K562 (cell line): ENCODE measurements around the gene BRME1. TPM values are rescaled to one million over a fixed set of nuclear protein-coding genes. Genes with fewer than 3 reads are reported as not detected.

Experiments
- CHD1 ChIP-seq: fragments of 200-600 bp; sonication (generic); IDR thresholded peaks from one replicate; pipeline ENCODE4 v1.6.1; 2012; ENCODE audit warnings: mild to moderate bottlenecking, moderate library complexity, low read length, inconsistent platforms
- EHMT2 ChIP-seq: fragments of 450-650 bp; IDR thresholded peaks from 2 replicates; pipeline ENCODE4 v1.6.1; 2018; ENCODE audit warnings: antibody characterized with exemption
- EP300 ChIP-seq: IDR thresholded peaks from 2 replicates; pipeline ENCODE4 v1.6.1; 2012; ENCODE audit warnings: low read length, improper control_type of control experiment
- FOXA3 ChIP-seq, 2 experiments: fragments of 450-650 bp in 1 of 2; sonication (generic) in 1 of 2; formaldehyde crosslinking; IDR thresholded peaks in 1 of 2; conservative IDR thresholded peaks in 1 of 2; 2 replicates each; pipeline versions ENCODE4 v1.4.0 to v1.8.0; 2020 to 2022; ENCODE audit warnings: mild to moderate bottlenecking in 2 of 2, missing genetic modification reagents in 1 of 2
- FOXJ3 ChIP-seq: sonication (generic); formaldehyde crosslinking; IDR thresholded peaks from 2 replicates; pipeline ENCODE4 v1.4.0; 2020; ENCODE audit warnings: mild to moderate bottlenecking, missing genetic modification reagents
- GABPB1 ChIP-seq: sonication (generic); formaldehyde crosslinking; IDR thresholded peaks from 2 replicates; pipeline ENCODE4 v1.8.0; 2022; ENCODE audit warnings: mild to moderate bottlenecking, missing genetic modification reagents
- HMGN3 ChIP-seq: IDR thresholded peaks from 2 replicates; pipeline ENCODE4 v1.6.1; 2011; ENCODE audit warnings: borderline replicate concordance, low read depth, mild to moderate bottlenecking, mixed read lengths, low read length; ENCODE audit not compliant: insufficient read length; ENCODE audit errors: extremely low read depth
- KLF13 ChIP-seq: fragments of 450-650 bp; IDR thresholded peaks from 2 replicates; pipeline ENCODE4 v1.6.1; 2016; ENCODE audit warnings: missing genetic modification characterization, low read depth, mild to moderate bottlenecking, missing compliant biosample characterization, moderate library complexity, borderline replicate concordance
- MNT ChIP-seq, 2 experiments: fragments of 450-650 bp; conservative IDR thresholded peaks; 2 replicates each; pipeline ENCODE4 v1.6.1; 2017; ENCODE audit warnings: mild to moderate bottlenecking in 2 of 2, moderate library complexity in 2 of 2
- NR2C2 ChIP-seq, 2 experiments: fragments of 200-800 bp in 1 of 2; sonication (Bioruptor generic) in 1 of 2; sonication (generic) in 1 of 2; formaldehyde crosslinking in 1 of 2; IDR thresholded peaks; 2 replicates each; pipeline versions ENCODE4 v1.6.1 to v1.8.0; 2016 to 2022; ENCODE audit warnings: mild to moderate bottlenecking in 1 of 2, missing compliant biosample characterization in 1 of 2, missing genetic modification characterization in 1 of 2, missing genetic modification reagents in 1 of 2
- NR3C1 ChIP-seq: sonication (generic); formaldehyde crosslinking; IDR thresholded peaks from 2 replicates; pipeline ENCODE4 v1.8.1; 2022; ENCODE audit warnings: missing genetic modification reagents
- SUPT5H ChIP-seq: fragments of 450-650 bp; IDR thresholded peaks from 2 replicates; pipeline ENCODE4 v1.6.1; 2016
- TAF1 ChIP-seq: IDR thresholded peaks from 2 replicates; pipeline ENCODE4 v1.6.1; 2011; ENCODE audit warnings: mild to moderate bottlenecking, low read length, moderate library complexity; ENCODE audit not compliant: insufficient read depth, control insufficient read depth, severe bottlenecking; ENCODE audit errors: extremely low read depth
- YY1 ChIP-seq, 3 experiments: IDR thresholded peaks; 2 replicates each; pipeline ENCODE4 v1.6.1; 2011; ENCODE audit warnings: low read length in 2 of 3, mild to moderate bottlenecking in 2 of 3, moderate library complexity in 2 of 3, borderline replicate concordance in 1 of 3, control low read depth in 1 of 3, low read depth in 1 of 3; ENCODE audit not compliant: insufficient read depth in 3 of 3, insufficient replicate concordance in 2 of 3, control insufficient read depth in 1 of 3, insufficient read length in 1 of 3; ENCODE audit errors: extremely low read depth in 1 of 3
- ZNF384 ChIP-seq: IDR thresholded peaks from 2 replicates; pipeline ENCODE4 v1.6.1; 2012; ENCODE audit warnings: low read depth, low read length, improper control_type of control experiment
- ZNF696 ChIP-seq: fragments of 250-450 bp; sonication (Bioruptor Pico); conservative IDR thresholded peaks from 2 replicates; pipeline ENCODE4 v1.4.0; 2020; ENCODE audit warnings: mild to moderate bottlenecking, moderate library complexity
- ZNF76 ChIP-seq: fragments of 250-450 bp; sonication (Bioruptor Pico); IDR thresholded peaks from 2 replicates; pipeline ENCODE4 v1.4.0; 2020; ENCODE audit warnings: mild to moderate bottlenecking, moderate library complexity, borderline replicate concordance
- polyA plus RNA-seq, 8 experiments: library from polyadenylated mRNA; depleted of rRNA in 4 of 8; stranded (reverse) in 5 of 8; unstranded in 3 of 8; fragments of >200 nt; fragmentation: Nextera tagmentation in 2 of 8; fragmentation: Illumina TruSeq in 1 of 8; extraction: Ambion mirVana in 2 of 8; extraction: Trizol in 1 of 8; gene quantifications; 2 replicates each; pipeline versions ENCODE4 v1.2.1 to v1.2.3, GENCODE V29; 2011 to 2014; ENCODE audit warnings: inconsistent platforms in 1 of 8, missing spikeins in 1 of 8
- total RNA-seq, 7 experiments: library from RNA; depleted of rRNA in 6 of 7; stranded (reverse); fragments of >200 nt in 6 of 7; fragmentation: Illumina TruSeq in 2 of 7; extraction: Trizol in 2 of 7; gene quantifications; 2 replicates each; pipeline versions ENCODE4 v1.2.1 to v1.2.3, GENCODE V29; 2011 to 2021; ENCODE audit warnings: low replicate concordance in 1 of 7
- TF ChIP-seq, protein P1 (sequence below): sonication (generic); formaldehyde crosslinking; IDR thresholded peaks from 2 replicates; pipeline ENCODE4 v1.8.0; 2022; ENCODE audit warnings: mild to moderate bottlenecking, missing genetic modification reagents, borderline replicate concordance
- TF ChIP-seq, protein P2 (sequence below): fragments of 450-650 bp; IDR thresholded peaks from 2 replicates; pipeline ENCODE4 v1.7.1; 2018; ENCODE audit warnings: mild to moderate bottlenecking, low read depth; ENCODE audit not compliant: partially characterized antibody

BRME1 gene
- total and polyA plus RNA-seq, 9 of the 15 experiments (the other 6 are each of a cell fraction or from before 2014, with no cell fraction given) = 0.75 to 6.1 (median 3.6) TPM

DNA sequence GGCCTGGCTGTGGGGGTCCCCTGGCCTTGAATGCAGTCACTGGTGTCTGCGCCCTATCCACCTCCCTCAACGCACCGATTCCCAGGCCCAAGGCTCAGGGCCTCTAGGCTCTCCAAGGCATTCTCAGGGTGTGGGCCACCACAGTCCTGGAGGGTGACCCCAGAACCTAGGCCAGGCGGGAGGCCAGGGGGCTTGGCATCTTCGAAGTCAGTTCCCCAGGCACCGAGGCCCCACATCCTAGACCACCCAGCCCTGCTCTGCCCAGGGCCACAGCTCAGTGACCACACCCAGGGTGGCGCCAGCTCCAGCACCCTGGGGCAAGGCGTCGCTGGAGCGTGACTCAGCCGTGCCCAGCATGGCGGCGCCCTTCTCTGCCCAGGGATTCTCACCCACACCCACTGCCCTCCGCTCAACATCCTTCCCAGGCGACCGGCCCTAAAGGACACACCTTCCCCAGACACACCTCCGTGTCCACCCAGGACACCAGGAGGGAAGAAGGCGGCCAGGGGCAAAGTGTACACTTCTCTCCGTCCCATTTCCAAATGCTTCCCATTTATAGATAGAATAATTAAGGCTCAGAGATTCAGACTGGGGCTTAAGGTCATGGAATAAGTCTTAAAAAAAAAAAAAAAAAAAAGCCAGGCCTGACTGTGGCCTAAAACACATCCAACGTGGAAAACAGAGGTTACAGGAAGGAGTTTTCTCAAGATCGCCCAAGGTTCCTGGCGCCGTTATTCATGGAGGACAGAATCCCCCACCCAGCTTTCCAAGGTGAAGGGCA is 65.4 kb downstream of the BRME1 start (continued):
- TF ChIP-seq MNT (conservative IDR thresholded peaks at IDR 0.05) (no peak), ZNF696 (CRISPR knock-in tag) (no peak), TAF1 (no peak), EP300 (no peak), ZNF76 (CRISPR knock-in tag) (no peak), NR3C1 (CRISPR knock-in tag) (no peak), ZNF384 (peak; percentile 52; the same call in 1 of the 2 replicates), HMGN3 (peak; percentile 42), KLF13 (0 out of 2 replicates have a peak, but pooled peaks have one; percentile 5), NR2C2 (CRISPR knock-in tag; IDR thresholded peaks at IDR 0.05) (no peak), NR2C2 (tag; IDR thresholded peaks at IDR 0.05) (no peak), FOXA3 (CRISPR knock-in tag; conservative IDR thresholded peaks at IDR 0.05 in 1 of 2, IDR thresholded peaks at IDR 0.05 in 1 of 2) (no peak), EHMT2 (no peak), YY1 (IDR thresholded peaks at IDR 0.05; ENCODE audit: borderline replicate concordance in 1 of 3, control insufficient read depth in 1 of 3, extremely low read depth in 1 of 3, insufficient read depth in 3 of 3, insufficient read length in 1 of 3, insufficient replicate concordance in 2 of 3, low read depth in 1 of 3, low read length in 2 of 3) (peak in 1 of 3 experiments; percentile 13), GABPB1 (0 out of 2 replicates have a peak, but pooled peaks have one; percentile 27), CHD1 (peak; percentile 67), SUPT5H (0 out of 2 replicates have a peak, but pooled peaks have one; percentile 27), FOXJ3 (CRISPR knock-in tag) (no peak)
- TF ChIP-seq, protein P1, sequence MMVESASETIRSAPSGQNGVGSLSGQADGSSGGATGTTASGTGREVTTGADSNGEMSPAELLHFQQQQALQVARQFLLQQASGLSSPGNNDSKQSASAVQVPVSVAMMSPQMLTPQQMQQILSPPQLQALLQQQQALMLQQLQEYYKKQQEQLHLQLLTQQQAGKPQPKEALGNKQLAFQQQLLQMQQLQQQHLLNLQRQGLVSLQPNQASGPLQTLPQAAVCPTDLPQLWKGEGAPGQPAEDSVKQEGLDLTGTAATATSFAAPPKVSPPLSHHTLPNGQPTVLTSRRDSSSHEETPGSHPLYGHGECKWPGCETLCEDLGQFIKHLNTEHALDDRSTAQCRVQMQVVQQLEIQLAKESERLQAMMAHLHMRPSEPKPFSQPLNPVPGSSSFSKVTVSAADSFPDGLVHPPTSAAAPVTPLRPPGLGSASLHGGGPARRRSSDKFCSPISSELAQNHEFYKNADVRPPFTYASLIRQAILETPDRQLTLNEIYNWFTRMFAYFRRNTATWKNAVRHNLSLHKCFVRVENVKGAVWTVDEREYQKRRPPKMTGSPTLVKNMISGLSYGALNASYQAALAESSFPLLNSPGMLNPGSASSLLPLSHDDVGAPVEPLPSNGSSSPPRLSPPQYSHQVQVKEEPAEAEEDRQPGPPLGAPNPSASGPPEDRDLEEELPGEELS (CRISPR knock-in tag) = 0 out of 2 replicates have a peak, but pooled peaks have one; percentile 48
- TF ChIP-seq, protein P2, sequence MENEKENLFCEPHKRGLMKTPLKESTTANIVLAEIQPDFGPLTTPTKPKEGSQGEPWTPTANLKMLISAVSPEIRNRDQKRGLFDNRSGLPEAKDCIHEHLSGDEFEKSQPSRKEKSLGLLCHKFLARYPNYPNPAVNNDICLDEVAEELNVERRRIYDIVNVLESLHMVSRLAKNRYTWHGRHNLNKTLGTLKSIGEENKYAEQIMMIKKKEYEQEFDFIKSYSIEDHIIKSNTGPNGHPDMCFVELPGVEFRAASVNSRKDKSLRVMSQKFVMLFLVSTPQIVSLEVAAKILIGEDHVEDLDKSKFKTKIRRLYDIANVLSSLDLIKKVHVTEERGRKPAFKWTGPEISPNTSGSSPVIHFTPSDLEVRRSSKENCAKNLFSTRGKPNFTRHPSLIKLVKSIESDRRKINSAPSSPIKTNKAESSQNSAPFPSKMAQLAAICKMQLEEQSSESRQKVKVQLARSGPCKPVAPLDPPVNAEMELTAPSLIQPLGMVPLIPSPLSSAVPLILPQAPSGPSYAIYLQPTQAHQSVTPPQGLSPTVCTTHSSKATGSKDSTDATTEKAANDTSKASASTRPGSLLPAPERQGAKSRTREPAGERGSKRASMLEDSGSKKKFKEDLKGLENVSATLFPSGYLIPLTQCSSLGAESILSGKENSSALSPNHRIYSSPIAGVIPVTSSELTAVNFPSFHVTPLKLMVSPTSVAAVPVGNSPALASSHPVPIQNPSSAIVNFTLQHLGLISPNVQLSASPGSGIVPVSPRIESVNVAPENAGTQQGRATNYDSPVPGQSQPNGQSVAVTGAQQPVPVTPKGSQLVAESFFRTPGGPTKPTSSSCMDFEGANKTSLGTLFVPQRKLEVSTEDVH = no peak
